ENCODE measurements around the gene PIRT. TPM values are rescaled to one million over a fixed set of nuclear protein-coding genes. Genes with fewer than 3 reads are reported as not detected.

PIRT gene
- total RNA-seq, 1 experiment from 2014 or later: not detected

GRCh38 chr17:10802496-10803284, 35.2 kb downstream of the PIRT start:
- RAD21 ChIA-PET (ENCODE audit: low non-redundant PET in 1 of 2, low total read pairs in 2 of 2, uncharacterized antibody in 2 of 2, unreplicated experiment in 2 of 2): no interaction called here
- no peak overlapping the region for H3K4me3 ChIP-seq (replicated peaks in 1 of 2; ENCODE audit: low read depth in 1 of 2, low read length in 2 of 2)
- intact Hi-C loops (cut with micrococcal nuclease): no loop called here
- ATAC-seq (no peak), DNase-seq (ENCODE audit: low read depth, low spot score) (no peak)
- H3K36me3 ChIP-seq (ENCODE audit: control insufficient read depth in 1 of 2, insufficient read depth in 2 of 2, low read length in 2 of 2): no peaks in the 10 kb centered on the region
- H3K4me2 ChIP-seq (ENCODE audit: low read length): no peak overlapping the region
- no peaks in the 10 kb centered on the region for H3K4me1 ChIP-seq (ENCODE audit: control insufficient read depth in 1 of 2, insufficient read depth in 2 of 2, low read length in 2 of 2)
- H3K27ac ChIP-seq (ENCODE audit: low read depth, low read length): no peak overlapping the region
- H3K9me3 ChIP-seq (ENCODE audit: control insufficient read depth in 1 of 2, insufficient read depth in 1 of 2, low read depth in 1 of 2, low read length in 2 of 2): no peaks in the 10 kb centered on the region
- CTCF ChIA-PET: no interaction called here
- H3K9me2 ChIP-seq (ENCODE audit: insufficient read depth): no peaks in the 10 kb centered on the region
- no peak overlapping the region for H2AFZ ChIP-seq (ENCODE audit: low read depth, low read length, poor library complexity, severe bottlenecking)
- H3K27me3 ChIP-seq (ENCODE audit: insufficient read depth, low read length): no peaks in the 10 kb centered on the region
- no TSS peak for BruUV-seq (replicated peaks)
- H3K79me2 ChIP-seq (ENCODE audit: insufficient read depth, low read length): no peaks in the 10 kb centered on the region
- TF ChIP-seq SP1 (IDR thresholded peaks at IDR 0.05; ENCODE audit: low read depth) (no peak), FOSL1 (IDR thresholded peaks at IDR 0.05; ENCODE audit: low read depth) (no peak), MAX (IDR thresholded peaks at IDR 0.05) (no peak), ELF1 (IDR thresholded peaks at IDR 0.05; ENCODE audit: borderline replicate concordance, low read depth) (no peak), YY1 (IDR thresholded peaks at IDR 0.05; ENCODE audit: extremely low read depth, insufficient replicate concordance, low read depth, low read length) (no peak), CEBPB (IDR thresholded peaks at IDR 0.05; ENCODE audit: low read depth) (no peak), SIN3A (IDR thresholded peaks at IDR 0.05; ENCODE audit: low read depth) (no peak), CTCF (IDR thresholded peaks at IDR 0.05 in 2 of 3, conservative IDR thresholded peaks at IDR 0.05 in 1 of 3; ENCODE audit: borderline replicate concordance in 1 of 3, insufficient read depth in 1 of 3, low read depth in 2 of 3, low read length in 2 of 3) (no peak), TCF7L2 (IDR thresholded peaks at IDR 0.05; ENCODE audit: borderline replicate concordance, extremely low read depth, insufficient read depth, insufficient read length) (no peak), CBX3 (IDR thresholded peaks at IDR 0.05; ENCODE audit: low read depth) (no peak), POLR2A (IDR thresholded peaks at IDR 0.05; ENCODE audit: borderline replicate concordance, extremely low read depth, insufficient read depth, insufficient read length) (no peak), ZFX (IDR thresholded peaks at IDR 0.05) (no peak), SRF (IDR thresholded peaks at IDR 0.05; ENCODE audit: low read depth) (no peak), ZNF274 (IDR thresholded peaks at IDR 0.05; ENCODE audit: low read depth, low read length) (no peak), EGR1 (IDR thresholded peaks at IDR 0.05; ENCODE audit: low read depth) (no peak), RAD21 (IDR thresholded peaks at IDR 0.05; ENCODE audit: low read depth) (no peak), REST (IDR thresholded peaks at IDR 0.05; ENCODE audit: low read depth) (no peak), POLR2AphosphoS5 (IDR thresholded peaks at IDR 0.05; ENCODE audit: low read depth, low read length) (no peak)
- TF ChIP-seq, protein P1, sequence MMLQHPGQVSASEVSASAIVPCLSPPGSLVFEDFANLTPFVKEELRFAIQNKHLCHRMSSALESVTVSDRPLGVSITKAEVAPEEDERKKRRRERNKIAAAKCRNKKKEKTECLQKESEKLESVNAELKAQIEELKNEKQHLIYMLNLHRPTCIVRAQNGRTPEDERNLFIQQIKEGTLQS (IDR thresholded peaks at IDR 0.05): no peak
- POLR2A ChIA-PET: no interaction called here
- H4K20me1 ChIP-seq (ENCODE audit: insufficient read depth): no peaks in the 10 kb centered on the region
- no peak overlapping the region for H3K9ac ChIP-seq (ENCODE audit: low read length)

Measured in HCT116 (cell line).